HepG2 (cell line): ENCODE results near the gene NKD1. TPM values are rescaled to one million over a fixed set of nuclear protein-coding genes. Genes with fewer than 3 reads are reported as not detected.

Experiments
- BCLAF1 ChIP-seq: fragments of 450-650 bp; IDR thresholded peaks from 2 replicates; pipeline ENCODE4 v1.6.1; 2017; ENCODE audit warnings: mild to moderate bottlenecking
- E2F1 ChIP-seq: sonication (generic); formaldehyde crosslinking; IDR thresholded peaks from 2 replicates; pipeline ENCODE4 v1.5.0; 2020; ENCODE audit warnings: missing genetic modification reagents
- FLYWCH1 ChIP-seq: sonication (generic); formaldehyde crosslinking; IDR thresholded peaks from 2 replicates; pipeline ENCODE4 v1.8.1; 2023; ENCODE audit warnings: mild to moderate bottlenecking, missing genetic modification reagents
- GTF2F1 ChIP-seq: fragments of 150-350 bp; IDR thresholded peaks from 2 replicates; pipeline ENCODE4 v1.6.1; 2014; ENCODE audit warnings: low read length
- HES4 ChIP-seq: sonication (generic); formaldehyde crosslinking; IDR thresholded peaks from 2 replicates; pipeline ENCODE4 v1.9.0; 2021; ENCODE audit warnings: mild to moderate bottlenecking, missing genetic modification reagents, borderline replicate concordance
- HOXD1 ChIP-seq: sonication (generic); formaldehyde crosslinking; IDR thresholded peaks from 2 replicates; pipeline ENCODE4 v1.5.0; 2020; ENCODE audit warnings: missing genetic modification reagents
- LBX2 ChIP-seq: sonication (generic); formaldehyde crosslinking; IDR thresholded peaks from 2 replicates; pipeline ENCODE4 v1.5.0; 2020; ENCODE audit warnings: missing genetic modification reagents, mild to moderate bottlenecking, borderline replicate concordance
- MBNL3 ChIP-seq: fragments of 250-450 bp; sonication (Bioruptor Pico); conservative IDR thresholded peaks from 2 replicates; pipeline ENCODE4 v1.8.0; 2022; ENCODE audit warnings: mild to moderate bottlenecking, inconsistent platforms
- NFATC3 ChIP-seq: sonication (generic); formaldehyde crosslinking; IDR thresholded peaks from 2 replicates; pipeline ENCODE4 v1.5.1; 2020; ENCODE audit warnings: mild to moderate bottlenecking, missing genetic modification reagents
- NR2F6 ChIP-seq, 2 experiments: IDR thresholded peaks; 2 replicates each; pipeline ENCODE4 v1.6.1; 2016; ENCODE audit warnings: antibody characterized with exemption in 1 of 2, mild to moderate bottlenecking in 1 of 2
- POGZ ChIP-seq: sonication (generic); formaldehyde crosslinking; IDR thresholded peaks from 2 replicates; pipeline ENCODE4 v1.4.0; 2020; ENCODE audit warnings: mild to moderate bottlenecking, missing genetic modification reagents
- SMARCC2 ChIP-seq: fragments of 450-650 bp; IDR thresholded peaks from 2 replicates; pipeline ENCODE4 v1.6.1; 2017; ENCODE audit warnings: antibody characterized with exemption, mild to moderate bottlenecking
- TEF ChIP-seq: sonication (generic); formaldehyde crosslinking; IDR thresholded peaks from 2 replicates; pipeline ENCODE4 v1.5.0; 2020; ENCODE audit warnings: missing genetic modification reagents
- ZBED4 ChIP-seq: sonication (generic); formaldehyde crosslinking; IDR thresholded peaks from 2 replicates; pipeline ENCODE4 v1.4.0; 2020; ENCODE audit warnings: missing genetic modification reagents, borderline replicate concordance
- ZNF333 ChIP-seq: sonication (generic); formaldehyde crosslinking; IDR thresholded peaks from 2 replicates; pipeline ENCODE4 v1.4.0; 2020; ENCODE audit warnings: mild to moderate bottlenecking, missing genetic modification reagents, borderline replicate concordance
- ZNF572 ChIP-seq: sonication (generic); formaldehyde crosslinking; IDR thresholded peaks from 2 replicates; pipeline ENCODE4 v1.5.1; 2020; ENCODE audit warnings: mild to moderate bottlenecking, missing genetic modification reagents
- ZNF619 ChIP-seq: sonication (generic); formaldehyde crosslinking; IDR thresholded peaks from 2 replicates; pipeline ENCODE4 v1.4.0; 2020; ENCODE audit warnings: mild to moderate bottlenecking, missing genetic modification reagents
- ZNF710 ChIP-seq: sonication (generic); formaldehyde crosslinking; IDR thresholded peaks from 2 replicates; pipeline ENCODE4 v1.5.0; 2020; ENCODE audit warnings: mild to moderate bottlenecking, missing genetic modification reagents, borderline replicate concordance
- polyA plus RNA-seq, 8 experiments: library from polyadenylated mRNA; depleted of rRNA in 3 of 8; stranded (reverse) in 7 of 8; unstranded in 1 of 8; fragments of >200 nt; fragmentation: Illumina TruSeq in 4 of 8; extraction: Trizol in 4 of 8; gene quantifications; 2 replicates each; pipeline versions ENCODE4 v1.2.1 to v1.2.3, GENCODE V29; 2011 to 2016; ENCODE audit warnings: low read depth in 4 of 8, missing spikeins in 1 of 8, mixed read lengths in 1 of 8; ENCODE audit not compliant: insufficient read depth in 1 of 8
- total RNA-seq, 5 experiments: library from RNA; depleted of rRNA; stranded (reverse); fragments of >200 nt; fragmentation: Illumina TruSeq; extraction: Trizol; gene quantifications; 2 replicates each; pipeline ENCODE4 v1.2.3, GENCODE V29; 2016; ENCODE audit warnings: low read depth in 1 of 5

The NKD1 gene
- total and polyA plus RNA-seq, 2 of the 13 experiments (the other 11 are each of a cell fraction or from before 2014, with no cell fraction given) = 70.4 to 121 TPM

GRCh38 chr16:50520451-50521245, 27.5 kb upstream of the NKD1 start (continued):
- TF ChIP-seq E2F1 (CRISPR knock-in tag) = no peak
- no peak for TF ChIP-seq NFATC3 (CRISPR knock-in tag)
- no peak for TF ChIP-seq FLYWCH1 (CRISPR knock-in tag)
- peak; percentile 85 for TF ChIP-seq POGZ (CRISPR knock-in tag)
- TF ChIP-seq ZNF710 (CRISPR knock-in tag) = peak; percentile 99
- TF ChIP-seq GTF2F1 = no peak
- no peak for TF ChIP-seq ZNF572 (CRISPR knock-in tag)
- TF ChIP-seq HES4 (CRISPR knock-in tag) = no peak
- TF ChIP-seq ZNF333 (CRISPR knock-in tag) = no peak
- no peak for TF ChIP-seq SMARCC2
- TF ChIP-seq MBNL3 (CRISPR knock-in tag) = no peak
- TF ChIP-seq LBX2 (CRISPR knock-in tag) = no peak
- TF ChIP-seq BCLAF1 = no peak
- no peak; the same call in 1 of the 2 replicates for TF ChIP-seq ZBED4 (CRISPR knock-in tag)
- no peak for TF ChIP-seq TEF
- no peak for TF ChIP-seq ZNF619 (CRISPR knock-in tag)
- TF ChIP-seq NR2F6 (IDR thresholded peaks at IDR 0.05) = peak; percentile 93
- TF ChIP-seq NR2F6 (CRISPR knock-in tag; IDR thresholded peaks at IDR 0.05) = peak; percentile 96
- peak; percentile 25; the same call in 1 of the 2 replicates for TF ChIP-seq HOXD1 (CRISPR knock-in tag)
